HG02970 (cell line): ENCODE results near the gene SON.
"Not testable (repeated sequence)": the region's sequence is repeated elsewhere in the genome, so short reads cannot be mapped to it uniquely, and the experiment has no call there.

Source experiments
- ATAC-seq: cut with Tn5 transposase; IDR thresholded peaks from one replicate; pipeline ENCODE4 v1.9.1; 2021; ENCODE audit warnings: mild to moderate bottlenecking, moderate library complexity, moderate number of reproducible peaks; ENCODE audit not compliant: unreplicated experiment, low FRiP score

SON gene

GRCh38 chr21:33566514-33566913, 23.7 kb downstream of the SON start:
- no peak for ATAC-seq

GRCh38 chr21:33567914-33568313, 25.1 kb downstream of the SON start:
- no peak for ATAC-seq

- ATAC-seq = no peak
These were observed 25.6 kb downstream of the SON start for GRCh38 chr21:33568448-33568847.

- ATAC-seq = no peak
These were observed 27.2 kb downstream of the SON start for GRCh38 chr21:33569991-33570390.

- ATAC-seq = no peak
These were observed 29.5 kb downstream of the SON start for GRCh38 chr21:33572350-33572749.

GRCh38 chr21:33576741-33577141, 33.9 kb downstream of the SON start:
- ATAC-seq = not testable (repeated sequence)

GRCh38 chr21:33578214-33578613, 35.4 kb downstream of the SON start:
- ATAC-seq = no peak

GRCh38 chr21:33578959-33579542, 36.2 kb downstream of the SON start:
- no peak for ATAC-seq

- ATAC-seq = no peak
These were observed 41.6 kb downstream of the SON start for GRCh38 chr21:33584455-33584854.

GRCh38 chr21:33586927-33587326, 44.1 kb downstream of the SON start:
- no peak for ATAC-seq

- peak; percentile 4 for ATAC-seq
These were observed 45.1 kb downstream of the SON start for GRCh38 chr21:33587792-33588484.

GRCh38 chr21:33588485-33589335, 45.9 kb downstream of the SON start, which contains the start of gene DONSON:
DONSON (minus strand) TSS chr21:33588684; CDS start chr21:33588641, 43 bp downstream.
- ATAC-seq = peak; percentile 94

- no peak for ATAC-seq
These were observed 55.2 kb downstream of the SON start for GRCh38 chr21:33598051-33598450.

GRCh38 chr21:33608559-33608958, 65.7 kb downstream of the SON start:
- no peak for ATAC-seq

- no peak for ATAC-seq
These were observed 68.3 kb downstream of the SON start for GRCh38 chr21:33611006-33611744.

- ATAC-seq = not testable (repeated sequence)
These were observed 74.7 kb downstream of the SON start for GRCh38 chr21:33617565-33617964.

- ATAC-seq = no peak
These were observed 75.6 kb downstream of the SON start for GRCh38 chr21:33618407-33618806.

GRCh38 chr21:33619726-33620125, 76.9 kb downstream of the SON start:
- ATAC-seq = no peak

- no peak for ATAC-seq
These were observed 79.4 kb downstream of the SON start for GRCh38 chr21:33622253-33622652.

GRCh38 chr21:33626151-33626550, 83.3 kb downstream of the SON start:
- ATAC-seq = not testable (repeated sequence)
